ENCODE data around the gene MORC2. TPM values are rescaled to one million over a fixed set of nuclear protein-coding genes. Genes with fewer than 3 reads are reported as not detected.

Gene MORC2
- total RNA-seq, 1 experiment from 2014 or later: 25.4 TPM

GRCh38 chr22:30989474-30989873, 20.9 kb upstream of the MORC2 start (continued):
- TF ChIP-seq ATF3 (IDR thresholded peaks at IDR 0.05) (no peak), CEBPB (IDR thresholded peaks at IDR 0.05; ENCODE audit: low read depth) (no peak), ZNF274 (IDR thresholded peaks at IDR 0.05; ENCODE audit: low read depth, low read length) (no peak), SIN3A (IDR thresholded peaks at IDR 0.05; ENCODE audit: low read depth) (no peak)

DNA sequence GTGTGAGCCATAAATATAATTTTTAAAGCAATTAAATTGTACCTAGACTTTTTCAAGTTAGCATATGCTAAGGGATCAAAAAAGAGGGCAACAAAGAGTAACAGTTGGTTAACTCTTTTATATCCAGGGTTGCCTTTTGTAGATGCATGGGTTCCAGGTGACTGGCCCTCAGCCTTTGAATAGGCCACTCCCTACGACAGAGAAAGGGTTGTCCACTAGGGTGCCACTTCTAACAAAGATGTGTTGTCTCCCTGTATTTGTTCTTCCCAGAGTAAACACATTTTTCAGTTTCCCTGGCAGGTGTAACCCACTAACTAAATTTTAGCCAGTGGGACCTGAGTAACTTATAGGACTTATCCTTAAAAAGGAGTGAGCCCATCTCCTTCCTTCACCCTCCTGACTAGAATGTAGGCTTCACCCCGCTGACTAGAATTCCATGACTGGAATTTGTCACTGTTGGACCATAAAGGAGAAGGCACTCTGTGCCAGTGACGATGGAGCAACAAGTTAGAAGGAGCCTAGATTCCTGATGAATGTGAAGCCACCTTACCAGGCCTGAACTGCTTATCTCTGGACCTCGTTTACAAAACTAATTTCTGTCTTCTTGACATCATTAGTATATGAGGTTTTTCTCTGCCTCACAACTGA, 17.1 kb upstream of the MORC2 start:
- intact Hi-C loops (cut with micrococcal nuclease): no loop called here
- no peak overlapping the region for H3K4me2 ChIP-seq (ENCODE audit: low read length)
- TF ChIP-seq, protein P1, sequence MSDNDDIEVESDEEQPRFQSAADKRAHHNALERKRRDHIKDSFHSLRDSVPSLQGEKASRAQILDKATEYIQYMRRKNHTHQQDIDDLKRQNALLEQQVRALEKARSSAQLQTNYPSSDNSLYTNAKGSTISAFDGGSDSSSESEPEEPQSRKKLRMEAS (IDR thresholded peaks at IDR 0.05): no peak
- no peak for TF ChIP-seq EZH2 (IDR thresholded peaks at IDR 0.05)
- no peak for TF ChIP-seq ELF1 (IDR thresholded peaks at IDR 0.05; ENCODE audit: borderline replicate concordance, low read depth)
- no peak for TF ChIP-seq SRF (IDR thresholded peaks at IDR 0.05; ENCODE audit: low read depth)
- TF ChIP-seq, protein P2, sequence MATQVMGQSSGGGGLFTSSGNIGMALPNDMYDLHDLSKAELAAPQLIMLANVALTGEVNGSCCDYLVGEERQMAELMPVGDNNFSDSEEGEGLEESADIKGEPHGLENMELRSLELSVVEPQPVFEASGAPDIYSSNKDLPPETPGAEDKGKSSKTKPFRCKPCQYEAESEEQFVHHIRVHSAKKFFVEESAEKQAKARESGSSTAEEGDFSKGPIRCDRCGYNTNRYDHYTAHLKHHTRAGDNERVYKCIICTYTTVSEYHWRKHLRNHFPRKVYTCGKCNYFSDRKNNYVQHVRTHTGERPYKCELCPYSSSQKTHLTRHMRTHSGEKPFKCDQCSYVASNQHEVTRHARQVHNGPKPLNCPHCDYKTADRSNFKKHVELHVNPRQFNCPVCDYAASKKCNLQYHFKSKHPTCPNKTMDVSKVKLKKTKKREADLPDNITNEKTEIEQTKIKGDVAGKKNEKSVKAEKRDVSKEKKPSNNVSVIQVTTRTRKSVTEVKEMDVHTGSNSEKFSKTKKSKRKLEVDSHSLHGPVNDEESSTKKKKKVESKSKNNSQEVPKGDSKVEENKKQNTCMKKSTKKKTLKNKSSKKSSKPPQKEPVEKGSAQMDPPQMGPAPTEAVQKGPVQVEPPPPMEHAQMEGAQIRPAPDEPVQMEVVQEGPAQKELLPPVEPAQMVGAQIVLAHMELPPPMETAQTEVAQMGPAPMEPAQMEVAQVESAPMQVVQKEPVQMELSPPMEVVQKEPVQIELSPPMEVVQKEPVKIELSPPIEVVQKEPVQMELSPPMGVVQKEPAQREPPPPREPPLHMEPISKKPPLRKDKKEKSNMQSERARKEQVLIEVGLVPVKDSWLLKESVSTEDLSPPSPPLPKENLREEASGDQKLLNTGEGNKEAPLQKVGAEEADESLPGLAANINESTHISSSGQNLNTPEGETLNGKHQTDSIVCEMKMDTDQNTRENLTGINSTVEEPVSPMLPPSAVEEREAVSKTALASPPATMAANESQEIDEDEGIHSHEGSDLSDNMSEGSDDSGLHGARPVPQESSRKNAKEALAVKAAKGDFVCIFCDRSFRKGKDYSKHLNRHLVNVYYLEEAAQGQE (IDR thresholded peaks at IDR 0.05; ENCODE audit: low read depth): no peak
- no peak for TF ChIP-seq CEBPB (IDR thresholded peaks at IDR 0.05; ENCODE audit: low read depth)

More for the DNA sequence above, 17.1 kb upstream of the MORC2 start:
- no peaks in the 10 kb centered on the region for H3K36me3 ChIP-seq (ENCODE audit: control insufficient read depth in 1 of 2, insufficient read depth in 2 of 2, low read length in 2 of 2)
- H3K9me3 ChIP-seq (ENCODE audit: control insufficient read depth in 1 of 2, insufficient read depth in 1 of 2, low read depth in 1 of 2, low read length in 2 of 2): no peaks in the 10 kb centered on the region
- H3K9me2 ChIP-seq (ENCODE audit: insufficient read depth): no peaks in the 10 kb centered on the region
- H3K79me2 ChIP-seq (ENCODE audit: insufficient read depth, low read length): no peaks in the 10 kb centered on the region
- no peaks in the 10 kb centered on the region for H4K20me1 ChIP-seq (ENCODE audit: insufficient read depth)
- H2AFZ ChIP-seq (ENCODE audit: low read depth, low read length, poor library complexity, severe bottlenecking): no peak overlapping the region
- H3K9ac ChIP-seq (ENCODE audit: low read length): no peak overlapping the region
- POLR2A ChIA-PET: no interaction called here
- H3K4me1 ChIP-seq (ENCODE audit: control insufficient read depth in 1 of 2, insufficient read depth in 2 of 2, low read length in 2 of 2): no peaks in the 10 kb centered on the region
- no peak overlapping the region for H3K4me3 ChIP-seq (replicated peaks in 1 of 2; ENCODE audit: low read depth in 1 of 2, low read length in 2 of 2)
- DNase-seq (ENCODE audit: low read depth, low spot score) (no peak), ATAC-seq (peak; percentile 58; the same call in 1 of the 2 replicates)
- no TSS peak for BruUV-seq (replicated peaks)
- H3K27me3 ChIP-seq (ENCODE audit: insufficient read depth, low read length): no peaks in the 10 kb centered on the region
- no peak overlapping the region for H3K27ac ChIP-seq (ENCODE audit: low read depth, low read length)
- RAD21 ChIA-PET (ENCODE audit: low non-redundant PET in 1 of 2, low total read pairs in 2 of 2, uncharacterized antibody in 2 of 2, unreplicated experiment in 2 of 2): interaction anchor here in 1 of 2 experiments (0.7 kb wide), 1 partner anchor 219 kb away, joined by 3 read pairs; no protein-coding TSS in a partner anchor
- CTCF ChIA-PET: no interaction called here
